NCI-H2029 treated with DMSO at 0.1 percent for 48 hours (cell line): ENCODE measurements around the gene PTPMT1.
"Not testable (repeated sequence)": the region's sequence is repeated elsewhere in the genome, so short reads cannot be mapped to it uniquely, and the experiment has no call there.

Source experiments
- DNase-seq: peaks from one replicate; lab custom pipeline; 2025; lab: John Stamatoyannopoulos, UW

The PTPMT1 gene

GRCh38 chr11:47565340-47566148 lies at the start of gene PTPMT1:
PTPMT1 (plus strand) TSS chr11:47565599; CDS start chr11:47565623, 24 bp downstream.
- DNase-seq, result peak; percentile 38

DNA sequence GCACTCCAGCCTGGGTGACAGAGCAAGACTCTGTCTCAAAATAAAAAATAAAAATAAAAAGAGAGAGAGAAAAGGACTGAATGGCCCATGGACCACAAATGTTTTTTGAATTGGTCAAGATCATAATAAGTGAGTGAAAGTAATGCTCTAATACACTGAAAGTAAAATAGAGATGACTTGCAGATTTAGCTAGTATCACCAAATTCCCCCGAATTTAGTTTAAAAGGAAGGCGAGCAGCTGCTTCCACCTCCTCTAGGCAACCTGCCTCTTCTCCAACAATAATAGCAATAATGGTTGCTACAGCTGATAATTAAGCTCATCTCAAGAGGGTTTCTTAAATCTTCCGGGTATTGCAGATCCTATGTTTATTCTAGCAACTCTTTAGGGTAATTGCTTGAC lies 49.2 kb upstream of the PTPMT1 start:
- DNase-seq, result no peak

DNA sequence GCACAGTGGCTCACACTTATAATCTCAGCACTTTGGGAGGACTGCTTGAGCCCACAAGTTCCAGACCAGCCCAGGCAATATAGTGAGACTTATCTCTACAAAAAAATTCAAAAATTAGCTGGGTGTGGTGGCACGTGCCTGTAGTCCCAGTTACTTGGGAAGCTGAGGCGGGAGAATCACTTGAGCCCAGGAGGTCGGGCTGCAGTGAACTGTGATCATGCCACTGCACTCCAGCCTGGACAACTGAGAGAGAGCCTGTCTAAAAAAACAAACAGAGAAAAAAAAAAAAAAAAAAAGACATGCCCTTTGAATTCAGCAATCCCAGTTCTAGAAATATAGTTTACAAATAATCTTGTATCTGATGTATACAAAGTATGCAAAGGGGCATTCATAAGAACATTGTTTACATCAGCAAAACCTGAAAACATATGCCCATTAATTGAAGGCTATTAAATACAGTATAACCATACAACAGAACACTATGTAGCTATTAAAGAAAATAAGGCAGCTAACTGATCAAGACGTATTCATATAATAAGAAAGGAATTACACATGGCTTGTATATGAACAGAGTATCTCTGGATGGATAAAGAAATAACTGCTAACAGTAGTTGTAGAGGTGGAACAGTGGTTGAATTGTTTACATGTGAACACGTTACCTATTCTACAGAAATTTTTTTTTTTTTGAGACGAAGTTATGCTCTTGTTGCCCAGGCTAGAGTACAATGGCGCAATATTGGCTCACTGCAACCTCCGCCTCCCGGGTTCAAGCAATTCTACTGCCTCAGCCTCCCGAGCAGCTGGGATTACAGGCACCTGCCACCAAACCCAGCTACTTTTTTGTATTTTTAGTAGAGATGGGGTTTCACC lies 48.2 kb upstream of the PTPMT1 start:
- no peak for DNase-seq

DNA sequence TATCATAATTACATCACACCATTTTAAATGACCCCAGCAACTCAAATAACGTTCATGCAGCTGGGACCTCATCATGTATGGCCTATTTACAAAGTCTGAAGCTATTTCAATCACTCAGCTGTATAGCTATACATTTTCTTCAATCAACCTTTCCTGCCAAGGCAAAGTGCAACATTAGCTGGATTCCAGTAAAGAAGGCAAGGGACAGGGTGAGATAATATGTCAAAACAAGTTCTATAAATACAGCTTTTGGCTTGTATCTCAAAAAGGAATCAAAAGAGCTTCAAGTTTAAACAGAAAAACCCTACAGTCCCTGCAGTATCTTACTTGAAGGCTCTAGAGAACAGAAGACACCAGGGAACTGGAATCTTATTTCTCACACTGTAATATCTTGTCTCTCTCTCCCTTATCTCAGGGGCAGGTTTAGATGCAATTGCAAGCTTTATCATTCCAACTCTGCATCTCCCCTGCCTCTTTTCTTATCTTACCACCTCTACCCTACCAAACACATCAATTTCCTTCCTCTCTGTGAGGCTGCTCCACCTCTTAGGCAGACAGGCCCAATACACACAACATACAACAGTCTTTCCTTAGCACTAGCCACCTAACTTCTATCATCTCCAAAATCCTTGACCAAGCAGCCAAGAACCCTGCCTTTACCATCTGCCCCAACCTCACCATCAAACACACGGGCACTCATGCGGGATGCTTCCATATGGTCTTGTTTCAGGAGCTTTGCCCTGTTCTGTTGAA lies 47.0 kb upstream of the PTPMT1 start:
- DNase-seq, result no peak

GRCh38 chr11:47523490-47524225 lies 41.7 kb upstream of the PTPMT1 start:
- DNase-seq, result no peak

DNA sequence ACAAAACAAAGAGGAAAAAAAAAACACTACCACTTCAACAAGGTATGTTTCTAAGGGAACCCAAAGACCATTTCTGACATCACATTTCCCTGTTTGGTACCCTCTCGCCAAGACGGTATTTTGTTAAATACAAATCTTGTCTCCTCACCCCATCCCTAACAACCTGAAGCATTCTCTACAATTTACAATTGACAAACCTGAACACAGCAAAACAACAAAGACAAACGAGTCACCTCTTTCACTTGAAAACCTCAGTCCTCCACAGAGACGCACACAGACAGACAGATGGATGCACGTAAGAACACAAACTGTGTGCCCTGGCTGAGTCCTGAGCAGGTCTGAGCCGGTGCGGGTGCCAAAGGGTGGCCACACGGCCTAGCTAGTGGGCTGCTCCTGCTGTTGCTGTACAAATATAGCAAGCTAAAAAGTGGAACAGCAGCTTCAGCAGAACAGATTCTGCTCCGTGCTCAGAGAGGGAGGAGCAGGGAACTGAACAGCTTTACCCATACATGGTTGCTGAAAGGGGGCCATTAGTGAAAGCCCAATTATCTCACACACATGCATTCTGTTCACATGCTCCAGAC lies 41.0 kb upstream of the PTPMT1 start:
- DNase-seq, result no peak

DNA sequence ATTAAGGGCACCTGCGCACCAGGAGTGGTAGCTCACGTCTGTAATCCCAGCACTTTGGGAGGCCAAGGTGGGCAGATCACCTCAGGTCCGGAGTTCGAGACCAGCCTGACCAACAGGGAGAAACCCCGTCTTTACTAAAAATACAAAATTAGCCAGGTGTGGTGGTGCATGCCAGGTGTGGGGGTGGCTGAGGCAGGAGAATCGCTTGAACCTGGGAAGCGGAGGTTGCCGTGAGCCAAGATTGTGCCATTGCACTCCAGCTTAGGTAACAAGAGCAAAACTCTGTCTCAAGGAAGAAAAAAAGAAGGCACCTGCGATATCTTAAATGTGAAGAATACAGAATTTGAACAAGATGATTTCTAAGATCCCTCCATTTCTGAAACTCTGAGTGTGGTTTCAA lies 39.4 kb upstream of the PTPMT1 start:
- DNase-seq, result not testable (repeated sequence)

DNA sequence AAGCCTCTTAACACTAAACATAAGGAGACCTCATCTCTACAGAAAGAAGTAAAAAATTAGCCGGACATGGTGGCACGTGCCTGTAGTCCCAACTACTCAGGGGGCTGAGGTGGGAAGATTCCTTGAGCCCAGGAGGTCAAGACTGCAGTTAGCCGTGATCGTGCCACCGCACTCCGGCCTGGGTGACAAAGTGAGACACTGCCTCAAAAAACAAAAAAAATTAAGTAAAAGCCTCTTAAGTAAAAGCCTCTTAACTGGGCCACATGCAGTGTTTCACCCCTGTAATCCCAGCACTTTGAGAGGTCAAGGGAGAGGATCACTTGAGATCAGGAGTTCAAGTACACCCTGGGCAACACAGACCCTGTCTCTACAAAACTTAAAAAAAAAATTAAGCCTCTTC lies 38.2 kb upstream of the PTPMT1 start:
- no peak for DNase-seq

DNA sequence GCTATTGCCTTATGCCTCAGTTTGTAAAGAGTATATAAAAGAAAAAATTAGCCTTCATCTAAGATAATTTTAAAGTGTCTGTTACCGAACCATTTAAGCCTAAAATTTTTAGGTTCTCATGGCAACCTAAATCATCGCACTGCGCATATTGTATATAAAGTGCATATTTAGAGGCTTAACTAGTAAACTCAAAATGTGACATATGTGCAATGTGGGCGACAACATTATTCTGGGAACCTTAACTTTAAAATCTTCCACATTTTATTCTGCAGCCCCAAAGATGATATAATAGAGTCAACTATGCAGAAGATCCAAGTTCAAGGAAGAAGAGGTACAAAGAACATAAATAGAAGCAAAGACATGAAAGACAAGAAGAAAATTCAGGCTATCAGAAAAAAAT lies 35.4 kb upstream of the PTPMT1 start:
- DNase-seq, result no peak

GRCh38 chr11:47530721-47531120 lies 34.7 kb upstream of the PTPMT1 start:
- DNase-seq, result not testable (repeated sequence)

- DNase-seq, result no peak
These were observed 33.7 kb upstream of the PTPMT1 start for GRCh38 chr11:47531666-47532065.

GRCh38 chr11:47532597-47533213 lies 32.7 kb upstream of the PTPMT1 start:
- DNase-seq, result no peak

DNA sequence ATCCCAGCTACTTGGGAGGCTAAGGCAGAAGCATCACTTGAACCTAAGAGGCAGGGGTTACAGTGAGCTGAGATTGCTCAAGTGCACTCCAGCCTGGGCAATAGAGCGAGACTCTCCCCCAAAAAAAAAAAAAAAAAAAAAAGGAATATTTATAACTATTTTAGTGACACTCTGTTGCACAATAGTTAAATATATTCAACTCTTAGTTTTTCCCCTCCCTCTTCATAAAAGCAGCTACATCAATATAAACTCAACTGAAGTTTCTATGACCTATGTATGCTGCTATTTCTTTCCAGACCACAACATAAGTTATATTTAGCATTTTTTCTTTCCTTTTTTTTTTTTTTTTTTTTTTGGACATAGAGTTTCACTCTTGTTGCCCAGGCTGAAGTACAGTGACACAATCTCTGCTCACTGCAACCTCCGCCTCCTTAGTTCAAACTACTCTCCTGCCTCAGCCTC lies 31.7 kb upstream of the PTPMT1 start:
- DNase-seq, result no peak

GRCh38 chr11:47534704-47535251 lies 30.6 kb upstream of the PTPMT1 start:
- DNase-seq, result no peak

DNA sequence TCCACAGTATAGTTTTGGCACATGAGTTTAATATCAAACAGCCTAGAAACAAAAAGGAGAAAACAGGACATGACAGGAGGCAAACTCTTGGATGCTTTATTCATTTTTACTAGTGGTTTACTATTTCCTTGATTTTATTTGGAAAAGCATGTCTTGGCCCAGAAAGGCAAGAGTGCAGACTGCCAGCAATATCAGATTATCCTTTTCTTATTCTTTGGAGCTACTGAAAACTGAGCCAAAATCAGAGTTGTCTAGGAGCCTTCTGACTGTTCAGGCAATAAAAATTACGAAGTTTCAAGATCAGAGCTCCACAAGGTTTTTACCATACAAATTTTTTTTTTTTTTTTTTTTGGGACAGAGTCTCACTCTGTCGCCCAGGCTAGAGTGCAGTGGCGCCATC lies 28.5 kb upstream of the PTPMT1 start:
- DNase-seq, result no peak

DNA sequence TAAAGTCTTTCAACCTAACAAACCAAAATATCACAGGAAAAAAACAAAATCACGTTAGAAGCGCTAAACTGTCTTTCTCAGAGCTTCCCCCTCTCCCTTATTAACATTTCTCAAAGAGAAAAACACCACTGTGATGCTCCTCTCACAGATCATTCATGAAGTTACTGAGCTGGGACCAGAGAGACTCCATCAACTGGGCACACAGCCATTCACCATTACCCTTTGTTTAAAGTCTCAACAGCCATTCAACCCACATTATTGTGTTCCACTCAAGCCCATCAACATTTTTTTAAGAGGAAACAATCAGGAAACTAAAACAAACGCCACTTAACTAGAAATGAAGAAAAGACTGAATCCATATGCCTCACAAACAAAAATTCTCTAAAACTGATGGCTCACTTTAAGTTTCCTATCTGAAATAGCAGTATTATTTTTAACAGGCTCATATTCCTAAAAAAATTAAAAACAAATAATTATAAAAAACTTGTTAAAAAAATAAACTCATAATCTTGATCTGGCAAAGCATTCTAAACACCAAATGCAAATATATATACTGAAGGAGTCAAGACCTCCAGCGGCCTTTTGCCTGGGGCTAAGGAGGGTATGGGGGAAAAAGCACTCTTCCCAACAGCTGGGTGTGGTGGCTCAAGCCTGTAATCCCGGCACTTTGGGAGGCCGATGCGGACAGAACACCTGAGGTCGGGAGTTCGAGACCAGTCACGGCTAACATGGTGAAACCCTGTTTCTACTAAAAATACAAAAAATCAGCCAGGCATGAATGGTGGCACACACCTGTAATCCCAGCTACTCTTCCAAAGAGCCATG lies 26.4 kb upstream of the PTPMT1 start:
- DNase-seq, result peak; percentile 89

GRCh38 chr11:47539681-47540039 lies 25.7 kb upstream of the PTPMT1 start:
- DNase-seq, result no peak

DNA sequence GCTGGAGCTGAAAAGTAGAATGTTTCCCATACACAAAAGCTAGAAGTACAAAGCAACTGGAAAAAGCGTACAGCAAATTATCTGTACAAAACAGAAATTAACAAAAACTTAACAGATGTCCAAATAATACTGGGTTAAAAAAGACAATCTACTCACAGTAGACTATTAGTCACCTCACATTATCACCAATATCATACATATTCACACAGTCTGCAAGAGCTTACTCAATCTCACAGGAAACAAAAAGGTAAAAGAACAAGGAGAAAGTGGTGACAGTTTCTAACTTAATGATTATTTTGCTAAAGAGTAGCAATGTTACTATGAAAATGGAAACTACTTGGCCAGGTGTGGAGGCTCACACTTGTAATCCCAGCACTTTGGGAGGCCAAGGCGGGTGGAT lies 24.3 kb upstream of the PTPMT1 start:
- DNase-seq, result no peak

DNA sequence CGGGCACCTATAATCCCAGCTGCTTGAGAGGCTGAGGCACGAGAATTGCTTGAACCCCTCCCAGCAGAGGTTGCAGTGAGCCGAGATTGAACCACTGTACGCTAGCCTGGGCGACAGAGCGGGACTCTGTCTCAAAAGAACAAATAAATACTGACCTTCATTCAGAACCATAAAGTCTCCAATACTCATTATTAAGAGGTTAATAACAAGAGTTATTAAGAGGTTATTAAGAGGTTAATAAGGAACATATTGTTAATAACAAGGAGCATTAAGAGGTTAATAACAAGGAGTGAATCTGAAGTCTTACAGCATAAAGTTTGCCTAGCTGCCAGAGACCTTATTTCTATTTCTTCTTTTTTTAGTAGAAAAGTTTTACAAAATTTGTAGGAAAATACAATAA lies 20.1 kb upstream of the PTPMT1 start:
- DNase-seq, result no peak

DNA sequence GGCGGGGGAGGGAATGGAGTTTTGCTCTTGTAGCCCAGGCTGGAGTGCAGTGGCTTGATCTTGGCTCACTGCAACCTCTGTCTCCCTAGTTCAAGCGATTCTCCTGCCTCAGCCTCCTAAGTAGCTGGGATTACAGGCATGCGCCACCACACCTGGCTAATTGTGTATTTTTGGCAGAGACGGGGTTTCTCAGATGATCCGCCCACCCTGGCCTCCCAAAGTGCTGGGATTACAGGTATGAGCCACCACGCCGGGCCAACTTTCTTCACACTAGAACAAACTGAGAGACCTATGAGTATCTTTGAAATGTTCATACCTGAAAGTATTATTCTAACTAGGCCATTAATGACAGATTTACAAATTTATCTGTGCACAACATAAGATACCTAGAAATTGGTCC lies 19.1 kb upstream of the PTPMT1 start:
- DNase-seq, result not testable (repeated sequence)
